Fibroblast of villous mesenchyme (primary cell): ENCODE data around the gene C9orf72. TPM values are rescaled to one million over a fixed set of nuclear protein-coding genes. Genes with fewer than 3 reads are reported as not detected.

ENCODE experiments used
- DNase-seq: peaks from one replicate; pipeline ENCODE4 v3.0.0-alpha.2; 2010; ENCODE audit warnings: low read depth
- H3K4me3 ChIP-seq: 2 replicates; pipeline ENCODE4 v1.5.1; 2011; ENCODE audit warnings: low read depth, mild to moderate bottlenecking, low read length
- total RNA-seq: library from RNA; depleted of rRNA; stranded (reverse); fragments of >200 nt; gene quantifications from 2 replicates; pipeline ENCODE4 v1.2.3, GENCODE V29; 2012
- TF ChIP-seq, protein P1 (sequence below): IDR thresholded peaks from 2 replicates; pipeline ENCODE4 v1.5.1; 2012; ENCODE audit warnings: low read depth, mild to moderate bottlenecking, low read length; ENCODE audit not compliant: insufficient read depth

C9orf72 gene
- total RNA-seq, 1 donor: 7.8 TPM

DNA sequence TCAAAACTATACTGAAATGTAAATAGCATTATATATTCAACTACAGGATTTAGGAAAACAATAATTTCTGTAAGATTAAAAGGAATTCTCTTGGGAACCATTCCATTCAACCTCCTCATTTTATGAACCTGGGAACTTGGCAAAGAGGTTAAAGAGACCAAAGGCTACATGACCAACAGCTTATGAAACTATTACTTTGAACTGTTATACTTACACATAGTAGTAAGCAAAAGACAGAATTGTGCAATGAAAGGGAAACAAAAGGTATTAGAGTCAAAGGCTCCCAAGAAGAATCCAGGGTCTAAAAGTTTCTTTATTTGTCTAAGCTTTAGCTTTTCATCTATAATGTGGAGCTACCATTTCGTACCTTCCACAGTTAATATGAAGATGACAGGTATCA, 7.2 kb downstream of the C9orf72 start:
- no peak overlapping the region for H3K4me3 ChIP-seq
- peak; percentile 53 for DNase-seq
- TF ChIP-seq, protein P1, sequence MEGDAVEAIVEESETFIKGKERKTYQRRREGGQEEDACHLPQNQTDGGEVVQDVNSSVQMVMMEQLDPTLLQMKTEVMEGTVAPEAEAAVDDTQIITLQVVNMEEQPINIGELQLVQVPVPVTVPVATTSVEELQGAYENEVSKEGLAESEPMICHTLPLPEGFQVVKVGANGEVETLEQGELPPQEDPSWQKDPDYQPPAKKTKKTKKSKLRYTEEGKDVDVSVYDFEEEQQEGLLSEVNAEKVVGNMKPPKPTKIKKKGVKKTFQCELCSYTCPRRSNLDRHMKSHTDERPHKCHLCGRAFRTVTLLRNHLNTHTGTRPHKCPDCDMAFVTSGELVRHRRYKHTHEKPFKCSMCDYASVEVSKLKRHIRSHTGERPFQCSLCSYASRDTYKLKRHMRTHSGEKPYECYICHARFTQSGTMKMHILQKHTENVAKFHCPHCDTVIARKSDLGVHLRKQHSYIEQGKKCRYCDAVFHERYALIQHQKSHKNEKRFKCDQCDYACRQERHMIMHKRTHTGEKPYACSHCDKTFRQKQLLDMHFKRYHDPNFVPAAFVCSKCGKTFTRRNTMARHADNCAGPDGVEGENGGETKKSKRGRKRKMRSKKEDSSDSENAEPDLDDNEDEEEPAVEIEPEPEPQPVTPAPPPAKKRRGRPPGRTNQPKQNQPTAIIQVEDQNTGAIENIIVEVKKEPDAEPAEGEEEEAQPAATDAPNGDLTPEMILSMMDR: no peak

DNA sequence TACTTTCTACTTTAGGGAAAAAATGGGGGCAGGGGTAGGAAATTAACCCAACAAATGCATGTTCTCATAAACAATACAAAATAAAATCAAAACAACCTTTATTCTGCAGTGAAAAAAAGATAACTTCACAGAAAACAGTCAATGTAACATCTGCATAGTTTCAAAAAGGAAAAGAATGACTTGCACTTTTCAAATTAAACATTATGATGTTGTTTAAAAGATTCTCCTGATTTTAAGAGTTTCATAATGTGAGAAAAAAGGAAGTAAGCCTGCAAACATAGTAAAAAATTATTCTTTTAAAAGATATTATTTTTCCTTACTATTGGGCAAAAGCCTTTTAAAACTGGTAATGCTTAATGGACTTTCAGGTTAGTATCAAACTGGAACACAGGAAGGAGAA, 7.6 kb downstream of the C9orf72 start:
- no peak overlapping the region for H3K4me3 ChIP-seq
- TF ChIP-seq, protein P1: no peak
- peak; percentile 30 for DNase-seq

DNA sequence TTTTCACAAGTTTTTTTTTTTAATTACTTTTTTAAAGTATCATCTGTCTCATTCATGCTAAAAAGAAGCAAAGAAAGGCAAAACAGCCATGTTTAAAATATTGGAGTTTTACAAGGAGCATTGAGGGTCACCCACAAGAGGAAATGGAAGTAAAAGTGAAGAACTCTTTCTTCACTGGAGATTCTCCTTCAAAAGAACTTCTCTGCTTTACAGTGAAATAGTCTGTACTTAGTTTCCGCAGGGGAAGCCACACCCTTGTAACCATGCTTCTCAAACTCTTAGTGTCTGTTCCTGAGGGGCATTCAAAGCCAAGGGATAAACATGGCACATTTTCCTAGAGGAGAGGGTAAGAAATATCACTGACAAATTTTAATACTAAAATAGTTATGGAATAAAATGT, 8.6 kb downstream of the C9orf72 start:
- no peak overlapping the region for H3K4me3 ChIP-seq
- TF ChIP-seq, protein P1: no peak
- no peak for DNase-seq

DNA sequence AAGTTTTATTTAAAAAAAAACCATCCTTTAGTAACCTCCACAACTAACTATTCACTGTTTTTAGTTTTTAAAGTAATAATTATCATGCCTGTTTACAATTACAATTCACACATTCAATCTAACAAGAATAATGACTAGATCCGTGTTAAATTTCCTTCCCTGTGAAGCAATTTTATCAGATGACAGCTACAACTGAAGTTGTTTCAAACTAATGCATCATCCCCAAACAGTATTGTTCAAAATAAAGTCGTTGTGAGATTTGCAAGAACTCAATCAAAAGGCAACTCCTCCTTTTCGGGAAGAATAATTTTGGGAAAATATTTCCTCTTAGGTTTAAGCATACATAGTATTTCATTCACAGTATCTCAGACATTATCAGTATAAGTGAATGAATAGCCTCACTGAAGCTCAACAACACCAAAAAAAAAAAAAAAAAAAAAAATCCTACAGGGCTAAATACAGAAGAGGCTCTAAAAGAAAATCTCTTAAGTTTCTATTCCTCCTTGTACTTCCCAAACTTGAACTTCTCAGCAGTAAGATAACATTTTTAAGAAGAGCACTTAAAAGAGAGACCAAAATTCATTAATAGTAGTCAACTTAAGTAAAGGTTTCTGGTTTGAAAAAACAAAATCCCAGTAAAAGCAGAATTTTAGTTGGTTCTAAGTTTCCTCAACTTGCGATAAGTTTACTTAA, 9.4 kb downstream of the C9orf72 start:
- no peak overlapping the region for H3K4me3 ChIP-seq
- TF ChIP-seq, protein P1: no peak
- no peak for DNase-seq

DNA sequence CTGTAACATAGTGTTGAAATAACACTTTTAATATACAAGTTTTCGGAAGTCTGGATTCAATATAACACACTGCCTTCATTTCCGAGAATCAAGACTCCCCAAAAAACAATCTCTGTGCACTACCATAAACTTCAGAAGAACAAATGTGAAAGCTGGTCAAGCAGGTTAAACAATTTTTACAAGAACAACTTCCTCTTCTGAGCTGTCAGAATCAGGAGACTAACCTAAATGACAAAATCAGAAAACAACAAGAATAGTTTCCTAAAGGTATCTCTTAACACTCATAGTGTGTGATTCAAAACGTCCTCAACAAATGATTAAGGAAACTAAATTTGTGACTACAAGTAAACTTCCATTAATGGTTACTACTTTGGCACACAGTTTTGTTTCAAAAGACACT, 11.6 kb downstream of the C9orf72 start:
- TF ChIP-seq, protein P1: no peak
- no peak for DNase-seq
- no peak overlapping the region for H3K4me3 ChIP-seq

DNA sequence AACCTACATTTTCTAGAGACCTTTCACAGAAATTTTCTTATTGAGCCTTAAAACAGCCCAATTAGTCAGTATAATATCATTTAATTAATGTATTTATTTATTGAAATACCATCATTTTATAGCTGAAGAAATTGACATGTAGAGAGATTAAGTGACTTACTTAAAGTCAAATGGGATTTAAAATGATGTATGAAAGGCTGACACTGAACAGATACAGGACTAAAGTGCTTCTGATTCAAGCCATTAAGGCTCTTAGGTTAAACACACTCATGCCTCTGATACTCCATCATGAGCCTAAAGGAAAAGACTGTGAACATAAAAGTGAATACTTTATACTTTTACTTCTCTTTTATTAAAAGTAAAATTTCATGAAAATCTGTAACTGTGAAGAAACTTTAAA, 12.8 kb downstream of the C9orf72 start:
- DNase-seq: no peak
- H3K4me3 ChIP-seq: no peak overlapping the region
- TF ChIP-seq, protein P1: no peak

DNA sequence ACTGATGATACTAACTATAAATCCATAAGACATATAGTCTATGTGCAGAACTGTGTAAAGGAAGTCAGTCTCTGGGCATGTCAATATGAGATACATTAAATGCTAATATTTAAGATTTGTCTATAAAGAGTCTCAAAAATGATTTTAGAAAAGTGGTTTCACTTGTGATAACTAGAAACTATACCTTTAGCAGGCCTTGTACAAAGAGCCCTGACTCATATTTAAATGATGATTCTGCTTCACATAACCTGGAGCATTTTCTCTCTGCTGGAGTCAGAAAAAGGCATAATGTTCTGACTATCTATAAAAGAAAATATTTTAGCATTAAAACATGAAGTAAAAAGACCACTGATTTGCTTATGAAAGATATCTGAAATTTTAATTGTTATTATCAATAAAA, 15.0 kb downstream of the C9orf72 start:
- no peak for DNase-seq
- no peak overlapping the region for H3K4me3 ChIP-seq
- TF ChIP-seq, protein P1: no peak
